ENCODE data around the gene MORN1. TPM values are rescaled to one million over a fixed set of nuclear protein-coding genes. Genes with fewer than 3 reads are reported as not detected.

MORN1 gene
- total and polyA plus RNA-seq, 9 of the 15 experiments (the other 6 are each of a cell fraction or from before 2014, with no cell fraction given), result 0.24 to 9.3 (median 4.2) TPM

DNA sequence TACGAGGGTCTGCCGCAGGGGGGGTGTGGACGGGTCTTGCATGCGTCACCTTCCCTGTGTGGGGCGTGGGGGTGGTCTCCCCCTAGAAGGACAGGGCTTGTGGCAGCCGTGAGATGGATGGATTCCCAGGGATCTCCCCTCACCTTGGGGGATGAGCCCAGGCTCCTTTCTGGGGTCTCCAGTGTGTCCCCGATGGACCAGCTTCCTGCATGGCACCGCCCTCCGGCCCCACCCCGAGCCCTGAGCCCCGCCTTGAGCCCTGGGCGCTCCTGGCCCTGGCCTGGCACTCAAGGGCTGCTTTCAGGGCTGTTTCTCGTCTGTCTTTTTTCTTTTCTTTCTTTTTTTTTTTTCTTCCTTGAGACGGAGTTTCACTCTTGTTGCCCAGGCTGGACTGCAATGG is 103.7 kb downstream of the MORN1 start:
- ATAC-seq (no peak), DNase-seq (ENCODE audit: extremely low read depth in 1 of 4, low spot score in 3 of 4) (no peak), FAIRE-seq (no peak)
- no peaks in the 10 kb centered on the region for H3K27me3 ChIP-seq (ENCODE audit: control insufficient read depth in 2 of 2, insufficient read depth in 2 of 2, low read length in 2 of 2)
- no peak overlapping the region for H3K27ac ChIP-seq (ENCODE audit: extremely low read depth, low read depth, low read length)
- ChIA-PET POLR2A (interaction anchor here (1.1 kb wide), 1 partner anchor 26 kb away, joined by 4 read pairs; no protein-coding TSS in a partner anchor), CTCF (ENCODE audit: low intra/inter-chr PET ratio) (no interaction called here)
- WGBS (ENCODE audit: insufficient coverage, low coverage, missing lambda C conversion rate), result 96% methylated on average over 10 of the region's 14 CpGs
- intact Hi-C loops (cut with micrococcal nuclease), result no loop called here
- no peak overlapping the region for H3K4me3 ChIP-seq
- no peak overlapping the region for H2AFZ ChIP-seq (ENCODE audit: low read depth, low read length)
- H3K4me1 ChIP-seq (replicated peaks in 1 of 2; ENCODE audit: control insufficient read depth in 2 of 2, insufficient read depth in 2 of 2, low read length in 2 of 2), result peaks cover 21 to 74% of the 10 kb centered on the region in 2 experiments
- H3K9me1 ChIP-seq (ENCODE audit: control insufficient read depth, insufficient read depth, low read length), result peaks cover 9% of the 10 kb centered on the region
- H3K9ac ChIP-seq (ENCODE audit: insufficient read depth in 1 of 2, low read depth in 2 of 2, low read length in 2 of 2), result peak overlapping the region in 1 of 2 experiments; percentile 21; a peak in 1 of 4 replicates
- in situ Hi-C loops (cut with MboI), result no loop called here
- no peak overlapping the region for H3K4me2 ChIP-seq (ENCODE audit: insufficient read depth, low read length)
- no peaks in the 10 kb centered on the region for H3K9me3 ChIP-seq (replicated peaks; ENCODE audit: control insufficient read depth, insufficient read depth, low read depth, low read length)
- peaks cover 2% of the 10 kb centered on the region; the same call in 1 of the 3 replicates for H3K36me3 ChIP-seq (ENCODE audit: control insufficient read depth, insufficient read depth, low read length)
- H3K79me2 ChIP-seq (ENCODE audit: control insufficient read depth, insufficient read depth, low read length), result peaks cover 79% of the 10 kb centered on the region
- TF ChIP-seq, protein P1, sequence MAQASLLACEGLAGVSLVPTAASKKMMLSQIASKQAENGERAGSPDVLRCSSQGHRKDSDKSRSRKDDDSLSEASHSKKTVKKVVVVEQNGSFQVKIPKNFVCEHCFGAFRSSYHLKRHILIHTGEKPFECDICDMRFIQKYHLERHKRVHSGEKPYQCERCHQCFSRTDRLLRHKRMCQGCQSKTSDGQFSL (CRISPR knock-in tag; IDR thresholded peaks at IDR 0.05), result no peak
- TF ChIP-seq, protein P1 (tag; IDR thresholded peaks at IDR 0.05), result no peak
- TF ChIP-seq, protein P2, sequence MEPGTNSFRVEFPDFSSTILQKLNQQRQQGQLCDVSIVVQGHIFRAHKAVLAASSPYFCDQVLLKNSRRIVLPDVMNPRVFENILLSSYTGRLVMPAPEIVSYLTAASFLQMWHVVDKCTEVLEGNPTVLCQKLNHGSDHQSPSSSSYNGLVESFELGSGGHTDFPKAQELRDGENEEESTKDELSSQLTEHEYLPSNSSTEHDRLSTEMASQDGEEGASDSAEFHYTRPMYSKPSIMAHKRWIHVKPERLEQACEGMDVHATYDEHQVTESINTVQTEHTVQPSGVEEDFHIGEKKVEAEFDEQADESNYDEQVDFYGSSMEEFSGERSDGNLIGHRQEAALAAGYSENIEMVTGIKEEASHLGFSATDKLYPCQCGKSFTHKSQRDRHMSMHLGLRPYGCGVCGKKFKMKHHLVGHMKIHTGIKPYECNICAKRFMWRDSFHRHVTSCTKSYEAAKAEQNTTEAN (CRISPR knock-in tag; IDR thresholded peaks at IDR 0.05), result no peak
- TF ChIP-seq ATF7 (IDR thresholded peaks at IDR 0.05) (no peak), L3MBTL2 (IDR thresholded peaks at IDR 0.05) (no peak), SMARCE1 (IDR thresholded peaks at IDR 0.05) (no peak), HIVEP1 (CRISPR knock-in tag; IDR thresholded peaks at IDR 0.05) (no peak)
- TF ChIP-seq, protein P3, sequence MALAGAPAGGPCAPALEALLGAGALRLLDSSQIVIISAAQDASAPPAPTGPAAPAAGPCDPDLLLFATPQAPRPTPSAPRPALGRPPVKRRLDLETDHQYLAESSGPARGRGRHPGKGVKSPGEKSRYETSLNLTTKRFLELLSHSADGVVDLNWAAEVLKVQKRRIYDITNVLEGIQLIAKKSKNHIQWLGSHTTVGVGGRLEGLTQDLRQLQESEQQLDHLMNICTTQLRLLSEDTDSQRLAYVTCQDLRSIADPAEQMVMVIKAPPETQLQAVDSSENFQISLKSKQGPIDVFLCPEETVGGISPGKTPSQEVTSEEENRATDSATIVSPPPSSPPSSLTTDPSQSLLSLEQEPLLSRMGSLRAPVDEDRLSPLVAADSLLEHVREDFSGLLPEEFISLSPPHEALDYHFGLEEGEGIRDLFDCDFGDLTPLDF (CRISPR knock-in tag; IDR thresholded peaks at IDR 0.05), result no peak
- no TSS peak for BruUV-seq (replicated peaks)
- H4K20me1 ChIP-seq (replicated peaks; ENCODE audit: control insufficient read depth, insufficient read depth, low read length), result peaks cover 35% of the 10 kb centered on the region

Measured in K562 (cell line).